Muscle layer of duodenum (tissue), 2 donors: ENCODE results near the gene RARRES2.
"Not testable (repeated sequence)": the region's sequence is repeated elsewhere in the genome, so short reads cannot be mapped to it uniquely, and the experiment has no call there.

Experiments
- H3K27ac ChIP-seq: one replicate; pipeline ENCODE4 v1.7.0; 2013; ENCODE audit warnings: mild to moderate bottlenecking, low read length
- H3K27me3 ChIP-seq: one replicate; pipeline ENCODE4 v1.7.0; 2013; ENCODE audit warnings: low read depth, mild to moderate bottlenecking, control low read depth, low read length
- H3K36me3 ChIP-seq, 2 donors: one replicate each; pipeline ENCODE4 v1.7.0; 2013; ENCODE audit warnings: low read length in 2 of 2, control low read depth in 1 of 2, mild to moderate bottlenecking in 1 of 2; ENCODE audit not compliant: insufficient read depth in 2 of 2, control insufficient read depth in 1 of 2
- H3K4me1 ChIP-seq, 2 donors: one replicate each; pipeline ENCODE4 v1.7.0; 2013; ENCODE audit warnings: low read length in 2 of 2, mild to moderate bottlenecking in 2 of 2, control low read depth in 1 of 2, moderate library complexity in 1 of 2; ENCODE audit not compliant: insufficient read depth in 2 of 2, control insufficient read depth in 1 of 2
- H3K4me3 ChIP-seq, 2 donors: one replicate each; pipeline ENCODE4 v1.7.0; 2013; ENCODE audit warnings: low read length in 2 of 2, low read depth in 1 of 2, mild to moderate bottlenecking in 1 of 2
- H3K9me3 ChIP-seq, 2 donors: one replicate each; pipeline ENCODE4 v1.7.0; 2013; ENCODE audit warnings: low read length in 2 of 2, control low read depth in 1 of 2, mild to moderate bottlenecking in 1 of 2; ENCODE audit not compliant: control insufficient read depth in 1 of 2
- donor health status: healthy.

RARRES2 gene

GRCh38 chr7:150341263-150342120, at the start of gene RARRES2:
RARRES2 (minus strand) TSS chr7:150341629; CDS start chr7:150340609, 1,020 bp downstream.
- Histone ChIP-seq H3K27ac (no peak within 1 kb of the TSS), H3K4me3 (peak within 1 kb of the TSS; percentile 55 to 72), H3K27me3 (no peaks in the 10 kb centered on the region), H3K36me3 (peaks cover 0 to 8% of the 10 kb centered on the region in 2 donors), H3K9me3 (peaks cover 0 to 3% of the 10 kb centered on the region in 2 donors), H3K4me1 (peaks cover 3 to 45% of the 10 kb centered on the region in 2 donors)

- peaks cover 0 to 11% of the 10 kb centered on the region in 2 donors for H3K36me3 ChIP-seq
- H3K9me3 ChIP-seq, result no peaks in the 10 kb centered on the region
- peaks cover 4 to 8% of the 10 kb centered on the region in 2 donors for H3K4me1 ChIP-seq
- H3K27me3 ChIP-seq, result no peaks in the 10 kb centered on the region
- no peak overlapping the region for H3K27ac ChIP-seq
- no peak overlapping the region for H3K4me3 ChIP-seq
Measured at GRCh38 chr7:150390205-150390604, 48.8 kb upstream of the RARRES2 start.

GRCh38 chr7:150389532-150389816, 48.0 kb upstream of the RARRES2 start:
- no peaks in the 10 kb centered on the region for H3K9me3 ChIP-seq
- H3K36me3 ChIP-seq, result peaks cover 0 to 11% of the 10 kb centered on the region in 2 donors
- H3K27me3 ChIP-seq, result no peaks in the 10 kb centered on the region
- H3K27ac ChIP-seq, result no peak overlapping the region
- H3K4me1 ChIP-seq, result peaks cover 4 to 14% of the 10 kb centered on the region in 2 donors
- no peak overlapping the region for H3K4me3 ChIP-seq

- H3K27me3 ChIP-seq, result no peaks in the 10 kb centered on the region
- H3K9me3 ChIP-seq, result no peaks in the 10 kb centered on the region
- peaks cover 4 to 17% of the 10 kb centered on the region in 2 donors for H3K4me1 ChIP-seq
- H3K4me3 ChIP-seq, result no peak overlapping the region
- no peak overlapping the region for H3K27ac ChIP-seq
- H3K36me3 ChIP-seq, result peaks cover 0 to 11% of the 10 kb centered on the region in 2 donors
Measured at GRCh38 chr7:150388709-150389531, 47.5 kb upstream of the RARRES2 start.

- Histone ChIP-seq H3K27me3 (no peaks in the 10 kb centered on the region), H3K4me1 (peaks cover 4 to 23% of the 10 kb centered on the region in 2 donors), H3K9me3 (no peaks in the 10 kb centered on the region), H3K36me3 (peaks cover 0 to 11% of the 10 kb centered on the region in 2 donors), H3K4me3 (no peak overlapping the region), H3K27ac (no peak overlapping the region)
Measured at GRCh38 chr7:150388306-150388705, 46.9 kb upstream of the RARRES2 start.

GRCh38 chr7:150385884-150386283, 44.5 kb upstream of the RARRES2 start:
- peaks cover 4 to 29% of the 10 kb centered on the region in 2 donors for H3K4me1 ChIP-seq
- not testable (repeated sequence) for H3K27ac ChIP-seq, H3K27me3 ChIP-seq, H3K4me3 ChIP-seq, H3K9me3 ChIP-seq, H3K36me3 ChIP-seq

GRCh38 chr7:150385302-150385723, 43.9 kb upstream of the RARRES2 start:
- H3K4me3 ChIP-seq, result no peak overlapping the region
- peaks cover 0 to 4% of the 10 kb centered on the region in 2 donors for H3K36me3 ChIP-seq
- no peaks in the 10 kb centered on the region for H3K9me3 ChIP-seq
- no peak overlapping the region for H3K27ac ChIP-seq
- H3K27me3 ChIP-seq, result no peaks in the 10 kb centered on the region
- H3K4me1 ChIP-seq, result peaks cover 6 to 35% of the 10 kb centered on the region in 2 donors

GRCh38 chr7:150384406-150385301, 43.2 kb upstream of the RARRES2 start:
- H3K4me3 ChIP-seq, result no peak overlapping the region
- H3K27me3 ChIP-seq, result no peaks in the 10 kb centered on the region
- no peaks in the 10 kb centered on the region for H3K36me3 ChIP-seq
- H3K4me1 ChIP-seq, result peaks cover 11 to 42% of the 10 kb centered on the region in 2 donors
- no peak overlapping the region for H3K27ac ChIP-seq
- no peaks in the 10 kb centered on the region for H3K9me3 ChIP-seq

- no peaks in the 10 kb centered on the region for H3K27me3 ChIP-seq
- peaks cover 11 to 38% of the 10 kb centered on the region in 2 donors for H3K4me1 ChIP-seq
- no peak overlapping the region for H3K4me3 ChIP-seq
- no peak overlapping the region for H3K27ac ChIP-seq
- no peaks in the 10 kb centered on the region for H3K9me3 ChIP-seq
- H3K36me3 ChIP-seq, result no peaks in the 10 kb centered on the region
Measured at GRCh38 chr7:150383710-150384397, 42.4 kb upstream of the RARRES2 start.

GRCh38 chr7:150382844-150383225, 41.4 kb upstream of the RARRES2 start:
- no peak overlapping the region for H3K4me3 ChIP-seq
- H3K27ac ChIP-seq, result no peak overlapping the region
- H3K36me3 ChIP-seq, result no peaks in the 10 kb centered on the region
- no peaks in the 10 kb centered on the region for H3K9me3 ChIP-seq
- peaks cover 11 to 44% of the 10 kb centered on the region in 2 donors for H3K4me1 ChIP-seq
- H3K27me3 ChIP-seq, result no peaks in the 10 kb centered on the region
